ENCODE results near the gene CHI3L1.
A peak's percentile ranks its signal among the peaks of the same experiment; 100 is the strongest.

Gene CHI3L1

GRCh38 chr1:203158423-203158822, 28.1 kb downstream of the CHI3L1 start:
- no peaks in the 10 kb centered on the region for H3K9me3 ChIP-seq (ENCODE audit: control insufficient read depth, insufficient read depth, low read length)
- no peak overlapping the region for H3K27ac ChIP-seq (ENCODE audit: low read depth, low read length)
- no peak overlapping the region for H3K9ac ChIP-seq (ENCODE audit: low read depth, low read length)
- no peaks in the 10 kb centered on the region for H3K27me3 ChIP-seq (ENCODE audit: control insufficient read depth, insufficient read depth, low read length)
- H3K36me3 ChIP-seq (ENCODE audit: control insufficient read depth, insufficient read depth, low read length), result no peaks in the 10 kb centered on the region
- H3K4me1 ChIP-seq (ENCODE audit: control insufficient read depth, insufficient read depth, low read length), result peaks cover 13% of the 10 kb centered on the region; the same call in 1 of the 2 replicates
- H3K4me3 ChIP-seq (ENCODE audit: low read depth, low read length), result no peak overlapping the region

- Histone ChIP-seq H3K36me3 (ENCODE audit: control insufficient read depth, insufficient read depth, low read length) (no peaks in the 10 kb centered on the region), H3K27me3 (ENCODE audit: control insufficient read depth, insufficient read depth, low read length) (no peaks in the 10 kb centered on the region), H3K4me1 (ENCODE audit: control insufficient read depth, insufficient read depth, low read length) (peaks cover 26% of the 10 kb centered on the region), H3K9me3 (ENCODE audit: control insufficient read depth, insufficient read depth, low read length) (no peaks in the 10 kb centered on the region), H3K9ac (ENCODE audit: low read depth, low read length) (no peak overlapping the region), H3K4me3 (ENCODE audit: low read depth, low read length) (no peak overlapping the region), H3K27ac (ENCODE audit: low read depth, low read length) (no peak overlapping the region)
Measured at GRCh38 chr1:203156280-203156679, 30.2 kb downstream of the CHI3L1 start.

GRCh38 chr1:203153989-203154821, 32.3 kb downstream of the CHI3L1 start:
- Histone ChIP-seq H3K9ac (ENCODE audit: low read depth, low read length) (no peak overlapping the region), H3K9me3 (ENCODE audit: control insufficient read depth, insufficient read depth, low read length) (no peaks in the 10 kb centered on the region), H3K27me3 (ENCODE audit: control insufficient read depth, insufficient read depth, low read length) (no peaks in the 10 kb centered on the region), H3K4me3 (ENCODE audit: low read depth, low read length) (no peak overlapping the region), H3K4me1 (ENCODE audit: control insufficient read depth, insufficient read depth, low read length) (peaks cover 30% of the 10 kb centered on the region), H3K27ac (ENCODE audit: low read depth, low read length) (peak overlapping the region; percentile 67), H3K36me3 (ENCODE audit: control insufficient read depth, insufficient read depth, low read length) (no peaks in the 10 kb centered on the region)

- no peak overlapping the region for H3K4me3 ChIP-seq (ENCODE audit: low read depth, low read length)
- peak overlapping the region; percentile 67 for H3K27ac ChIP-seq (ENCODE audit: low read depth, low read length)
- no peaks in the 10 kb centered on the region for H3K36me3 ChIP-seq (ENCODE audit: control insufficient read depth, insufficient read depth, low read length)
- no peaks in the 10 kb centered on the region for H3K27me3 ChIP-seq (ENCODE audit: control insufficient read depth, insufficient read depth, low read length)
- H3K9me3 ChIP-seq (ENCODE audit: control insufficient read depth, insufficient read depth, low read length), result no peaks in the 10 kb centered on the region
- H3K9ac ChIP-seq (ENCODE audit: low read depth, low read length), result no peak overlapping the region
- H3K4me1 ChIP-seq (ENCODE audit: control insufficient read depth, insufficient read depth, low read length), result peaks cover 30% of the 10 kb centered on the region
Measured at GRCh38 chr1:203153051-203153988, 33.2 kb downstream of the CHI3L1 start.

GRCh38 chr1:203152158-203153034, 34.1 kb downstream of the CHI3L1 start:
- H3K9me3 ChIP-seq (ENCODE audit: control insufficient read depth, insufficient read depth, low read length), result no peaks in the 10 kb centered on the region
- no peak overlapping the region for H3K4me3 ChIP-seq (ENCODE audit: low read depth, low read length)
- H3K36me3 ChIP-seq (ENCODE audit: control insufficient read depth, insufficient read depth, low read length), result no peaks in the 10 kb centered on the region
- H3K27me3 ChIP-seq (ENCODE audit: control insufficient read depth, insufficient read depth, low read length), result no peaks in the 10 kb centered on the region
- H3K4me1 ChIP-seq (ENCODE audit: control insufficient read depth, insufficient read depth, low read length), result peaks cover 33% of the 10 kb centered on the region
- no peak overlapping the region for H3K9ac ChIP-seq (ENCODE audit: low read depth, low read length)
- H3K27ac ChIP-seq (ENCODE audit: low read depth, low read length), result peak overlapping the region; percentile 67

GRCh38 chr1:203151362-203152157, 34.9 kb downstream of the CHI3L1 start:
- no peak overlapping the region for H3K4me3 ChIP-seq (ENCODE audit: low read depth, low read length)
- no peaks in the 10 kb centered on the region for H3K9me3 ChIP-seq (ENCODE audit: control insufficient read depth, insufficient read depth, low read length)
- H3K27ac ChIP-seq (ENCODE audit: low read depth, low read length), result peak overlapping the region; percentile 67
- H3K9ac ChIP-seq (ENCODE audit: low read depth, low read length), result no peak overlapping the region
- H3K4me1 ChIP-seq (ENCODE audit: control insufficient read depth, insufficient read depth, low read length), result peaks cover 41% of the 10 kb centered on the region
- no peaks in the 10 kb centered on the region for H3K27me3 ChIP-seq (ENCODE audit: control insufficient read depth, insufficient read depth, low read length)
- H3K36me3 ChIP-seq (ENCODE audit: control insufficient read depth, insufficient read depth, low read length), result no peaks in the 10 kb centered on the region

- Histone ChIP-seq H3K4me1 (ENCODE audit: control insufficient read depth, insufficient read depth, low read length) (peaks cover 44% of the 10 kb centered on the region), H3K9ac (ENCODE audit: low read depth, low read length) (no peak overlapping the region), H3K27me3 (ENCODE audit: control insufficient read depth, insufficient read depth, low read length) (no peaks in the 10 kb centered on the region), H3K4me3 (ENCODE audit: low read depth, low read length) (no peak overlapping the region), H3K9me3 (ENCODE audit: control insufficient read depth, insufficient read depth, low read length) (no peaks in the 10 kb centered on the region), H3K36me3 (ENCODE audit: control insufficient read depth, insufficient read depth, low read length) (no peaks in the 10 kb centered on the region), H3K27ac (ENCODE audit: low read depth, low read length) (no peak overlapping the region)
Measured at GRCh38 chr1:203150511-203151297, 35.8 kb downstream of the CHI3L1 start.

- Histone ChIP-seq H3K4me3 (ENCODE audit: low read depth, low read length) (no peak overlapping the region), H3K4me1 (ENCODE audit: control insufficient read depth, insufficient read depth, low read length) (peaks cover 37% of the 10 kb centered on the region), H3K27ac (ENCODE audit: low read depth, low read length) (no peak overlapping the region), H3K9ac (ENCODE audit: low read depth, low read length) (no peak overlapping the region), H3K36me3 (ENCODE audit: control insufficient read depth, insufficient read depth, low read length) (no peaks in the 10 kb centered on the region), H3K27me3 (ENCODE audit: control insufficient read depth, insufficient read depth, low read length) (no peaks in the 10 kb centered on the region), H3K9me3 (ENCODE audit: control insufficient read depth, insufficient read depth, low read length) (no peaks in the 10 kb centered on the region)
Measured at GRCh38 chr1:203149188-203149840, 37.2 kb downstream of the CHI3L1 start.

- no peak overlapping the region for H3K4me3 ChIP-seq (ENCODE audit: low read depth, low read length)
- no peaks in the 10 kb centered on the region for H3K36me3 ChIP-seq (ENCODE audit: control insufficient read depth, insufficient read depth, low read length)
- no peak overlapping the region for H3K9ac ChIP-seq (ENCODE audit: low read depth, low read length)
- H3K27ac ChIP-seq (ENCODE audit: low read depth, low read length), result no peak overlapping the region
- H3K27me3 ChIP-seq (ENCODE audit: control insufficient read depth, insufficient read depth, low read length), result no peaks in the 10 kb centered on the region
- no peaks in the 10 kb centered on the region for H3K9me3 ChIP-seq (ENCODE audit: control insufficient read depth, insufficient read depth, low read length)
- H3K4me1 ChIP-seq (ENCODE audit: control insufficient read depth, insufficient read depth, low read length), result peaks cover 32% of the 10 kb centered on the region
Measured at GRCh38 chr1:203148579-203148978, 37.9 kb downstream of the CHI3L1 start.

All from HUES48 (cell line).